Activated CD8-positive, alpha-beta T cell treated with anti-CD3 and anti-CD28 coated beads for 36 hours (primary cell): Measurements from ENCODE around the gene ARPC1B. TPM values are rescaled to one million over a fixed set of nuclear protein-coding genes. Genes with fewer than 3 reads are reported as not detected.

Experiments used
- ATAC-seq: fragments of 200-7000 bp; cut with Tn5 transposase; one replicate; pipeline ENCODE4 v1.10.0; 2021; ENCODE audit warnings: mild to moderate bottlenecking, moderate library complexity
- CTCF ChIA-PET: fragments of 350-600 bp; sonication (Branson Sonifier 250); formaldehyde crosslinking; loops from one replicate; lab custom pipeline; 2021; ENCODE audit warnings: antibody characterized with exemption; lab: Charles Lee
- POLR2A ChIA-PET: fragments of 350-600 bp; sonication (Branson Sonifier 250); formaldehyde crosslinking; loops from one replicate; lab custom pipeline; 2021; ENCODE audit warnings: antibody characterized with exemption; lab: Charles Lee
- DNase-seq: peaks from one replicate; pipeline ENCODE4 v3.0.0-alpha.2; 2020
- H3K27ac Mint-ChIP-seq: one replicate; pipeline ENCODE4 v1.8.0; 2021; ENCODE audit warnings: mild to moderate bottlenecking, mixed read lengths
- H3K27me3 Mint-ChIP-seq: one replicate; pipeline ENCODE4 v1.8.0; 2021; ENCODE audit warnings: mixed read lengths
- H3K36me3 Mint-ChIP-seq: one replicate; pipeline ENCODE4 v1.8.0; 2021; ENCODE audit warnings: low read depth, mixed read lengths
- H3K4me1 Mint-ChIP-seq: one replicate; pipeline ENCODE4 v1.8.0; 2021; ENCODE audit warnings: low read depth, mixed read lengths
- H3K4me3 Mint-ChIP-seq: one replicate; pipeline ENCODE4 v1.8.0; 2021; ENCODE audit warnings: mild to moderate bottlenecking, moderate library complexity, mixed read lengths
- H3K9me3 Mint-ChIP-seq: one replicate; pipeline ENCODE4 v1.8.0; 2021; ENCODE audit warnings: mixed read lengths
- intact Hi-C: fragments of 100-400 bp; cut with micrococcal nuclease; formaldehyde crosslinking; loops from one replicate; pipeline ENCODE4 v1.10.0; 2022
- total RNA-seq, 2 experiments: library from RNA; stranded (reverse); gene quantifications; one replicate each; pipeline ENCODE4 v1.2.3, GENCODE V29; 2021
- TF ChIP-seq, protein P1 (sequence below): fragments of 200-600 bp; IDR thresholded peaks from one replicate; pipeline ENCODE4 v1.8.0; 2022; ENCODE audit warnings: antibody characterized with exemption, mild to moderate bottlenecking

Gene ARPC1B
- total RNA-seq, 2 experiments from 2014 or later: 304 to 307 TPM

DNA sequence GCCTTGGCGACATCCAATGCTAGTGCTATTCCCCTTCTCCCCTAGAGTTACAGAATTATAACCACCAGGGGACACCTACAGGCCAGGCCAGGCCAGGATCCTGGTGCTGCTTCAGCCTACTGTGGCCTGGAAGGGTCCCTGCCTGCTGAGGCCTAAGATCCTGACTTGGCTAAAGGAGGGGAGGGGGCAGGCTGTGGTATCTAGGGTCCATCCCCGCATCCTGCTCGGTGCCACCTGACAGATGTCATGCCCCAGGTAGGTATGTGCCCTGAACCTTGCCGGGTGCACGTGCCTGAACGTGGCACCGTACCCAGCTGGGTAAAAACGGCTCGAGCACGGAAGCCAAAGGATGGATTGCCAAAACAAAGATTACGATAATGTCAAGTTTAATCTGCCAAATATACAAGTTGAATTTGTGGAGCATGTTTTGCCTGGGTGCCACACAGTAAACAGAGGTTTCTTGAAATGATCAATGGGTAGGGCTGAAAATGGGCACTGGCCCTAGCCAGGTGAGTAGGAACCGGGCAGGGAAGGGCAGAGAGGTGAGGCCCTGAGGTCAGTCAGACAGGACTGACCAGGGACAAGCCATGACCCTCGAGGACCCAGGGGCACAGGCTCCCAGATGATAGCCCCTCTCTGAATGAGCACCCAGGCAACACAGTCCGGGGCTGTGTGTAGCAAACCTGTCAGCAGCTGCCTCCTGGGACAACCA, 21.2 kb downstream of the ARPC1B start:
- no peak for DNase-seq
- ChIA-PET POLR2A (interaction anchor here (1.1 to 5.1 kb wide), 3 partner anchors 10 to 14 kb away, joined by 3 to 58 read pairs (median 4); partner anchors contain the start of genes BUD31 and PDAP1), CTCF (interaction anchor here (1.5 kb wide), 1 partner anchor 9 kb away, joined by 4 read pairs; no protein-coding TSS in a partner anchor)

DNA sequence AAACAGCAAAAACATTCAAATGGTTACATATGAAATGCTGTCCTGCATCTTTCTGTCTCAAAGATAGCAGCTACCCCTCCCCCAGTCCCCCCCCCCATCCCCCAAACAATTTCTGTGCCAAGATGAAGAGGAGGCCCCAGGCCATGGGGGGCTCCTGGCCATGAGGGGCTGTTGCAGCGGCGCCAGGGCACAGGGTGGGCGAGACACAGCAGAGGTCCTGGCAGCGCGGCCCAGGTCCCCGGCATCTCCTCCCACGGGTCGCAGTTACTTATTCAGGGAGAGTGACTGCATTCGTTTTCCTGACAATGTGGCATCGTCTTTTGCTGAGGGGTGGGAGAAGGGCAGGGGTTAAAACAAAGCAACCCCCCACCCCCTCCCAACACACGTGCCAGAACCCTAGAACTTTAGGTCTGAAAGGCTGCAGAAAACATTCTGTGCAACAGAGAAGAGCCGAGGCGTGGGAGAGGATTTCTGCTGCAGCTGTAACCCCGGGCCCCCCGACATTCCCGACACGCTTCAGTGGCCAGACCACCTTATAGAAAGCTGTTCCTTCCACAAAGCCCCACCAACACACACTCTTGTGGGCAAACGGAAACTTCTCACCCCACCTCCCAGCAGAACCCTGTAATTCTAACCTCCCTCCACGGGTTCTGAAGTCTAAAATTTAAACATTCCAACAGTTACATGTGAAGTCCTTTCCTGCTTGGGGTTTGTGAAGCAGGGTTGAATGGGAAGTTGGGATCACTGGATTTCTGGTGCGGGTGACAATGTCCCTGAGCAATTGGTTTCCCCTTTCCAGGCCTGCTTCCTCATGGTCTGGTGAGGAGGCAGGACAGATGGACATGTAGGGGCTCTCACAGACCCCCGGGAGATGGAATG, 22.1 kb downstream of the ARPC1B start:
- Mint-ChIP-seq H3K4me3 (no peak overlapping the region), H3K9me3 (no peaks in the 10 kb centered on the region), H3K27ac (peak overlapping the region; percentile 45), H3K4me1 (peaks cover 28% of the 10 kb centered on the region), H3K36me3 (peaks cover 59% of the 10 kb centered on the region), H3K27me3 (no peaks in the 10 kb centered on the region)
- intact Hi-C loops: no loop called here
- ATAC-seq: no peak
- ChIA-PET CTCF (interaction anchor here (1.5 kb wide), 1 partner anchor 9 kb away, joined by 4 read pairs; no protein-coding TSS in a partner anchor), POLR2A (interaction anchor here (1.1 to 5.1 kb wide), 2 partner anchors 10 to 12 kb away, joined by 3 to 58 read pairs; partner anchors contain the start of genes BUD31 and PDAP1)
- TF ChIP-seq, protein P1, sequence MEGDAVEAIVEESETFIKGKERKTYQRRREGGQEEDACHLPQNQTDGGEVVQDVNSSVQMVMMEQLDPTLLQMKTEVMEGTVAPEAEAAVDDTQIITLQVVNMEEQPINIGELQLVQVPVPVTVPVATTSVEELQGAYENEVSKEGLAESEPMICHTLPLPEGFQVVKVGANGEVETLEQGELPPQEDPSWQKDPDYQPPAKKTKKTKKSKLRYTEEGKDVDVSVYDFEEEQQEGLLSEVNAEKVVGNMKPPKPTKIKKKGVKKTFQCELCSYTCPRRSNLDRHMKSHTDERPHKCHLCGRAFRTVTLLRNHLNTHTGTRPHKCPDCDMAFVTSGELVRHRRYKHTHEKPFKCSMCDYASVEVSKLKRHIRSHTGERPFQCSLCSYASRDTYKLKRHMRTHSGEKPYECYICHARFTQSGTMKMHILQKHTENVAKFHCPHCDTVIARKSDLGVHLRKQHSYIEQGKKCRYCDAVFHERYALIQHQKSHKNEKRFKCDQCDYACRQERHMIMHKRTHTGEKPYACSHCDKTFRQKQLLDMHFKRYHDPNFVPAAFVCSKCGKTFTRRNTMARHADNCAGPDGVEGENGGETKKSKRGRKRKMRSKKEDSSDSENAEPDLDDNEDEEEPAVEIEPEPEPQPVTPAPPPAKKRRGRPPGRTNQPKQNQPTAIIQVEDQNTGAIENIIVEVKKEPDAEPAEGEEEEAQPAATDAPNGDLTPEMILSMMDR: no peak
- DNase-seq: no peak

More for the DNA sequence above, 21.2 kb downstream of the ARPC1B start:
- peaks cover 58% of the 10 kb centered on the region for H3K36me3 Mint-ChIP-seq
- H3K9me3 Mint-ChIP-seq: no peaks in the 10 kb centered on the region
- no peak overlapping the region for H3K4me3 Mint-ChIP-seq
- ATAC-seq: no peak
- H3K4me1 Mint-ChIP-seq: peaks cover 25% of the 10 kb centered on the region
- intact Hi-C loops: no loop called here
- peak overlapping the region; percentile 45 for H3K27ac Mint-ChIP-seq
- no peaks in the 10 kb centered on the region for H3K27me3 Mint-ChIP-seq
- TF ChIP-seq, protein P1: no peak

DNA sequence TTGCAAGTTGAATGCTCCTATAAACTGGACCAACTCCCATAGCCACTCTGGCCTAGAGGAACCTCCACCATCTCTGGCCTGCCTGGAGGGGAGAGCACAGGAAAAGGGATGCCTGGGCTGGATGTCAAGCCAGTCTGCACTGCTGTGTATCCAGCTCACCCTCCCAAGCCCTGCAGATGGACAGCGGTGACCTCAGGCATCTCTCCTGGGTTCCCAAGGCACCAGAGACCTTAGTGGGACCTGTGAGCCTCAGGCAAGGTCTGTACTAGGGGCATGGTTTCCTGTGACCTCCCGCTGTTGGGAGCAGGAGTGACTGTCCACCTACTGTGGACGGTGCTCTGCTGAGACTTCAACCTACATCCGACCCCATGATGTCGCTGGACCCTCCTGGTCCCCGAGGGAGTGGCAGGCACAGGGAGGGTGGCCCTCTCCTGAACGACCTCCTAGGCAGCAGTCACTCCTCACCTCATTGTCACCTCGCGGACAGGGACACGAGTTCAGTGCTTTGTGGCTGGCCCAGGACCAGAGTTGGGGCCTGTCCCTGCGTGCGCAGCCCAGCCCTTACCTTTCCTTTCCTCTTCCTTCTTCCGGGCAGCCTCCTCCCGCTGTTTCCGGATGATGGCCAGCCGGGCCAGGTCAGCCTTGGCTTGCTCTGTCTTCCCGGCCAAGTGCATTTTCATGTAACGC, 22.9 kb downstream of the ARPC1B start:
- TF ChIP-seq, protein P1: no peak
- peak overlapping the region; percentile 73 for H3K27ac Mint-ChIP-seq
- no peak for DNase-seq
- no peak for ATAC-seq
- POLR2A ChIA-PET: interaction anchor here (1.3 to 5.1 kb wide), 2 partner anchors 11 kb away, joined by 4 to 58 read pairs; partner anchors contain the start of genes BUD31 and PDAP1
- H3K9me3 Mint-ChIP-seq: no peaks in the 10 kb centered on the region
- peaks cover 24% of the 10 kb centered on the region for H3K4me1 Mint-ChIP-seq
- no peak overlapping the region for H3K4me3 Mint-ChIP-seq
- H3K27me3 Mint-ChIP-seq: no peaks in the 10 kb centered on the region
- CTCF ChIA-PET: interaction anchor here (1.5 kb wide), 1 partner anchor 10 kb away, joined by 4 read pairs; no protein-coding TSS in a partner anchor
- intact Hi-C loops: no loop called here
- H3K36me3 Mint-ChIP-seq: peaks cover 55% of the 10 kb centered on the region

DNA sequence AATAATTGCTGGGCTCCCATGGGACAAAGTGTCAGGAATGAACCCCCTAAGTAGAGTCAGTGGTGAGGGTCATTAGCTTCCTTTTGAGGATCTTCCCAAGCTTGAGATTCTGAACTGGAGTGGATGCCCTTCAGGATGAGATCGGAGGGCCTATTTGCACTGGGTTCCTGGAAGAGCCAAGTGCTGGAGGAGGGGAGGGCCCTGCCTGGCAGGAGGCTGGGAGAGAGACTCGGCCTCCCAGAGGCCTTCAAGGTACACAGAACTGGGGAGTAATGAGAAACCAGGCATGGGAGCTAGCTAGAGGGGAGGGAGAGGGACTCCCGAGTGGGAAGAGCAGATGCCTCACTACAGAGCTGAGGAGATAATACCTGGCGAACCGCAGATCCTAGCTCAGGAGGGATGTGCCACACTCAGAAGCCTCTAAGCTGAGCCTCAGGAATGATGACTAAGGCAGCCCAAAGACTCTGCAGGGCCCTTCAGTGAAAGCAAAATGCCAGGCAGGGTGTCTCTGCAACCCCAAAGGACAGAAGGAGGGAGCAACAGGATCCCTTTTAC, 24.4 kb downstream of the ARPC1B start:
- H3K27me3 Mint-ChIP-seq: no peaks in the 10 kb centered on the region
- H3K4me3 Mint-ChIP-seq: no peak overlapping the region
- intact Hi-C loops: no loop called here
- CTCF ChIA-PET: interaction anchor here (1.3 kb wide), 1 partner anchor 8 kb away, joined by 5 read pairs; no protein-coding TSS in a partner anchor
- ATAC-seq (no peak), DNase-seq (no peak)
- peaks cover 53% of the 10 kb centered on the region for H3K36me3 Mint-ChIP-seq
- TF ChIP-seq, protein P1: no peak
- H3K27ac Mint-ChIP-seq: peak overlapping the region; percentile 73
- no peaks in the 10 kb centered on the region for H3K9me3 Mint-ChIP-seq
- POLR2A ChIA-PET: interaction anchor here (0.8 to 5.1 kb wide), 5 partner anchors 8 to 24 kb away, joined by 3 to 58 read pairs (median 4); partner anchors contain the start of genes BUD31 and PDAP1
- peaks cover 18% of the 10 kb centered on the region for H3K4me1 Mint-ChIP-seq
